HG03280 (cell line): ENCODE measurements around the gene LMO3.

Source experiments
- ATAC-seq: cut with Tn5 transposase; IDR thresholded peaks from one replicate; pipeline ENCODE4 v1.9.1; 2021; ENCODE audit warnings: mild to moderate bottlenecking, moderate library complexity; ENCODE audit not compliant: unreplicated experiment

Gene LMO3

GRCh38 chr12:16602412-16602811 lies 3.5 kb downstream of the LMO3 start:
- ATAC-seq, result no peak

- ATAC-seq, result no peak
These were observed 5.4 kb downstream of the LMO3 start for GRCh38 chr12:16600525-16600924.

- no peak for ATAC-seq
These were observed 6.9 kb downstream of the LMO3 start for GRCh38 chr12:16599081-16599480.

- ATAC-seq, result no peak
These were observed 11.2 kb downstream of the LMO3 start for GRCh38 chr12:16594797-16595196.

GRCh38 chr12:16593546-16593945 lies 12.4 kb downstream of the LMO3 start:
- no peak for ATAC-seq

- ATAC-seq, result no peak
These were observed 15.3 kb downstream of the LMO3 start for GRCh38 chr12:16590645-16591044.

- ATAC-seq, result no peak
These were observed 17.1 kb downstream of the LMO3 start for GRCh38 chr12:16588812-16589211.

- ATAC-seq, result no peak
These were observed 18.4 kb downstream of the LMO3 start for GRCh38 chr12:16587514-16587913.

GRCh38 chr12:16587110-16587453 lies 18.9 kb downstream of the LMO3 start:
- no peak for ATAC-seq

GRCh38 chr12:16586350-16587109 lies 19.4 kb downstream of the LMO3 start:
- ATAC-seq, result no peak

GRCh38 chr12:16585781-16586180 lies 20.2 kb downstream of the LMO3 start:
- no peak for ATAC-seq

- no peak for ATAC-seq
These were observed 21.8 kb downstream of the LMO3 start for GRCh38 chr12:16583969-16584745.

GRCh38 chr12:16581416-16581815 lies 24.5 kb downstream of the LMO3 start:
- no peak for ATAC-seq

- ATAC-seq, result no peak
These were observed 26.9 kb downstream of the LMO3 start for GRCh38 chr12:16579041-16579440.

GRCh38 chr12:16573398-16574077 lies 32.4 kb downstream of the LMO3 start:
- ATAC-seq, result no peak

GRCh38 chr12:16568873-16569272 lies 37.1 kb downstream of the LMO3 start:
- no peak for ATAC-seq

GRCh38 chr12:16564675-16565074 lies 41.3 kb downstream of the LMO3 start:
- no peak for ATAC-seq

GRCh38 chr12:16563504-16563903 lies 42.5 kb downstream of the LMO3 start:
- ATAC-seq, result no peak

- ATAC-seq, result no peak
These were observed 43.0 kb downstream of the LMO3 start for GRCh38 chr12:16562921-16563320.

GRCh38 chr12:16562435-16562834 lies 43.5 kb downstream of the LMO3 start:
- ATAC-seq, result no peak

- ATAC-seq, result no peak
These were observed 45.7 kb downstream of the LMO3 start for GRCh38 chr12:16560273-16560672.

GRCh38 chr12:16555630-16556029 lies 50.3 kb downstream of the LMO3 start:
- ATAC-seq, result no peak
